Measurements from ENCODE around the gene TNNT3.

DNA sequence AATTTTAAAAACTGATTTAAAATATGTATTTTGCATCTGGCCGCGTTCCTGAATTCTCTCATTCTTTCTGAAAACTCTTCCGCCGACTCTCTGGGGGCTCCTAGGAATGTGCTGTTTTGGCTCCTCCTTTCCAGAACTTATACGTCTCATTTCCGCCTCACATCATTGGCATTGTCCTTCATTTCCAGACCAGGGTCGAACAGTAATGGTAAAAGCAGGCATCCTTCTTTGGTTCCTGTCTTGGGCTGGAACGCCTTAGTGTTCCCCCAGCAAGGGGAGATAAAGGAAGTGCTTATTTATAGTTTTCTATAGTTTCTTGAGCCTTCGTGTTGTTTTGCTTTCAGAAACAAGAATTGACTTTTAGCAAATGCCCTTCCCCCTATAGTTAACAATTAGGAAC lies 10.9 kb upstream of the TNNT3 start:
- TF ChIP-seq, protein P1, sequence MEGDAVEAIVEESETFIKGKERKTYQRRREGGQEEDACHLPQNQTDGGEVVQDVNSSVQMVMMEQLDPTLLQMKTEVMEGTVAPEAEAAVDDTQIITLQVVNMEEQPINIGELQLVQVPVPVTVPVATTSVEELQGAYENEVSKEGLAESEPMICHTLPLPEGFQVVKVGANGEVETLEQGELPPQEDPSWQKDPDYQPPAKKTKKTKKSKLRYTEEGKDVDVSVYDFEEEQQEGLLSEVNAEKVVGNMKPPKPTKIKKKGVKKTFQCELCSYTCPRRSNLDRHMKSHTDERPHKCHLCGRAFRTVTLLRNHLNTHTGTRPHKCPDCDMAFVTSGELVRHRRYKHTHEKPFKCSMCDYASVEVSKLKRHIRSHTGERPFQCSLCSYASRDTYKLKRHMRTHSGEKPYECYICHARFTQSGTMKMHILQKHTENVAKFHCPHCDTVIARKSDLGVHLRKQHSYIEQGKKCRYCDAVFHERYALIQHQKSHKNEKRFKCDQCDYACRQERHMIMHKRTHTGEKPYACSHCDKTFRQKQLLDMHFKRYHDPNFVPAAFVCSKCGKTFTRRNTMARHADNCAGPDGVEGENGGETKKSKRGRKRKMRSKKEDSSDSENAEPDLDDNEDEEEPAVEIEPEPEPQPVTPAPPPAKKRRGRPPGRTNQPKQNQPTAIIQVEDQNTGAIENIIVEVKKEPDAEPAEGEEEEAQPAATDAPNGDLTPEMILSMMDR (IDR thresholded peaks at IDR 0.05) = no peak
- no peak for TF ChIP-seq POLR2A (IDR thresholded peaks at IDR 0.05)

Measured in uterus (tissue), 2 donors.